NCI-H1105 (cell line): ENCODE measurements around the gene FCER2.

ENCODE experiments used
- DNase-seq: peaks from one replicate; lab custom pipeline; 2025; lab: John Stamatoyannopoulos, UW

The FCER2 gene

DNA sequence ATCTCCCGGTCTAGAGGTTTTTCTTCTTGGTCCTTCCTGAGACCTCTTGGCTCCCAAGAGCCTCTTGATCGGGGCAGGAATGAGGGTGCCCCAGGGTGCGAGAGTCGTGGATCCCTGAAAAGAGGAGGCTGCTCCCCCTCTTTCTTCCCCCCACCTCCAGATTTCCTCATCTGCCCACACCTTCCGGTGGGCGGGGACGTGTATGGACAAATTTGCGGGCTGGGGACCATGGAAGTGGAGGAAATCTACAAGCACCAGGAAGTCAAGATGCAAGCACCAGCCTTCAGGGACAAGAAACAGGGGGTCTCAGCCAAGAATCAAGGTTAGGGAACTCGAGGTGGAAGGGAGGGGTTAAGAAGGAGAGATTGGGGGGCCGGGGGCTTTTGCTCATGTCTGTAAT, 25.1 kb downstream of the FCER2 start, which contains the start of gene MCEMP1:
TSS of gene MCEMP1 (plus strand) at position 237 of the 400 bp plus-strand sequence. CDS start at position 268, 31 bp downstream.
- no peak for DNase-seq

DNA sequence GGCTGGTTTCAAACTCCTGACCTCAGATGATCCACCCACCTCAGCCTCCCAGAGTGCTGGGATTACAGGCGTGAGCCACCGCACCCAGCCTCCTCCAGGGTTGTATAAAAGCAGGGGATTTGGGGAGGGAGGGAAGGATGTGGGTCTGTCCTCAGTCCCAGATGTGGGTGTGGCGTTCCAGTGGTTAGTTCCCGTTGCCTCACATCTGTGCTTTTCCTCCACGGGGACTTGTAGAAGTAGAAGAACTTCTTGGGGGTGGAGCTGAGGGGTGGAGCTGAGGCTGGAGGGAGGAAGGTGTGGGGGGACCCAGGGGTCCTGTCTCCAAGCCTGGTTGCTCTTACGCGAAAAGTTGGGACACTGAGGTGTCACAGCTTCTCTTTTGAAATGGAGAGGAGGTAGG, 25.6 kb downstream of the FCER2 start:
- no peak for DNase-seq

DNA sequence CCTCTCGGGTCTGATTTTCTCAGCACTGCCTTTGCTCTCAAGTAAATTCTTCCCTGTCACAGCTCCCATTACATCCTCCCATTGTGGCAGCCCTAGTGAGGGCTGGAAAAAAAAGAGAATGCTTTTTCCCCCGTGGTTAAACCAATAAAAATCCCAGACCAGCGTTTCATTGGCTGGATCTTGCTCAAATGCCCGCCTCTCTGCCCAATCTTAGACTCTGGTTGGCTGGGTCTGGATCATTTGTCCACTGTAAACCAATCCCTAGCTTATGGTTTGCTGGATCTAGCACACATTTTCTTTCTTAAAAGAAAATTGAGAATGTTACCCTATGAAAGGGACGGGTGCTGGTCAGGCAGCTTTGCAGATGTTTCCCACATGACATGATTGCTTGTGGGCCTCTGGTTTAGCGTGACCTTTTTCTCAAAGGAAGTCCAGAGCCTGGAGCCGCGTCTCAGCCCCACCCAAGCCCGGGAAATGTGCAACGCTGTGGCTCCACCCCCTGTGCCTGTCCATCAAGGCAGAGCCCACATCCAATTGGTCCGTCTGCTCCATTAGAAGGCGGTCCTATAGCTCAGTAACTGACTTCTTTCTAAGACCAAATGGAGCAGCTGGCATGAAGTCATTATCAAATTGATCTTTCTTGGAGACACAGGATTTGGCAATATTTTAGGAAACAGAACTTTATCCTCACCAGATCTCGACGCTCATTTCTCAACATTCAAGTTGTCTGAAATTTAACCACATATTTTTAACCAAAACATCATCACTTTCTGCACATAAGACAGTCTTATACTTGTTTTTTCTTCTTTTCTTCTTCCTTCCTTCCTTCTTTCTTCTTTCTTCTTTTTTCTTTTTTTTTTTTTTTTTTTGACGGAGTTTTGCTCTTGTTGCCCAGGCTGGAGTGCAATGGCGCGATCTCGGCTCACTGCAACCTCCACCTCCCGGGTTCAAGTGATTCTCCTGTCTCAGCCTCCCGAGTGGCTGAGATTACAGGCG, 27.6 kb downstream of the FCER2 start:
- no peak for DNase-seq

DNA sequence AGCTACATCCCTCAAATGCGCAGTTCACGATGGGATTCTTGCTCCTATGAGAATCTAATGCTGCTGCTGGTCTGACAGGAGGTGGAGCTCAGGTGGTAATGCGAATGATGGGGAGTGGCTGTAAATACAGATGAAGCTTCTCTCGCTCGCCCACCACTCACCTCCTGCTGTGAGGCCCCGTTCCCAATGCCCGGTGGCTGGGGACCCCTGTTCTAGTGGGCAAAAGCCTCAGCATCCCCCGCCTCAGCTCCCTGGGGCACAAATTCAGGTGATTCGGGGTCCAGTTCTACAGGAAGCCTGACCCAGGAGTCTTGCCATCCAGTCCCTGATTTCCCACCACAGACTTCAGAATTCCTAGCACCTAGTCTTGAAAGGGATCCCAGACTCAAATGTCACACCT, 29.4 kb downstream of the FCER2 start:
- DNase-seq = no peak

DNA sequence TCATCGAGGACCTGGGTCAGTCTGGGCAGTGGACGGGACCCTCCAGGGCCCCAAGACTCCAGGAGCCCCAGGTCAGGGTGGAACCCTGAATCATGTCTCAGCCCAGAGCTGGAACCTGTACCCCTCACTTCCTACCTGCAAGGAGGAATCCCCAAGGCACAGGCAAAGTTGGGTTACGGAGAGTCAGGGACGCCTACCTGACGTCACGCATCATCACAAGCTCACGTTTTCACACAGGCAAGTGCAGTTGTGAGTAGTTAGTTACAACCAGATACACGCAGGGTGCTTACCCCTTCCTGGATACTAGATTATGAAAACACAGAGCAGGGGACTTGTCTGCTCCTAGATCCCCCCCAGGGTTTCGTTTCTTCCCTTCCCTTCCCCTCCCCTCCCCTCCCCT, 31.1 kb downstream of the FCER2 start:
- no peak for DNase-seq

DNA sequence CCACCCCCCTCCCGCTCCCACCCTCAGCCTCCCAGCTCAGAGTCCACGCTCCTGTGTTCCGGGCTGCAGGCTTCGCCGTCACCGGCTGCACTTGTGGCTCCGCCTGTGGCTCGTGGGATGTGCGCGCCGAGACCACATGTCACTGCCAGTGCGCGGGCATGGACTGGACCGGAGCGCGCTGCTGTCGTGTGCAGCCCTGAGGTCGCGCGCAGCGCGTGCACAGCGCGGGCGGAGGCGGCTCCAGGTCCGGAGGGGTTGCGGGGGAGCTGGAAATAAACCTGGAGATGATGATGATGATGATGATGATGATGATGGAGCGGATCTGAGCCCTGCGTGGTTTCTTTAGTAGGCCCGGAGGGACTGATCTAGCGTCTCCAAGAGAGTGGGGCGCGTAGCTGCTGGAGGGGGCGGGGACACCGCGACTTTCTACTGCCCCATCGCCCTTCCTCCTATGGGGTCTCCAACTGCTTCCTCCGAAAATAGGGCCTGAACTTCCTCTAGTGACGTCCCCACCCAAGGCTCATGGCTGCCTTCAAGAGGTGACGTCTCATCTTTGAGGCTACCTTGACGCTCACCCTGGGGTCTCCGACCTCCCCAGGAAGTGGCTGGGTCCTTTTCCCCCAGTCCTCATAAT, 31.7 kb downstream of the FCER2 start:
- no peak for DNase-seq

DNA sequence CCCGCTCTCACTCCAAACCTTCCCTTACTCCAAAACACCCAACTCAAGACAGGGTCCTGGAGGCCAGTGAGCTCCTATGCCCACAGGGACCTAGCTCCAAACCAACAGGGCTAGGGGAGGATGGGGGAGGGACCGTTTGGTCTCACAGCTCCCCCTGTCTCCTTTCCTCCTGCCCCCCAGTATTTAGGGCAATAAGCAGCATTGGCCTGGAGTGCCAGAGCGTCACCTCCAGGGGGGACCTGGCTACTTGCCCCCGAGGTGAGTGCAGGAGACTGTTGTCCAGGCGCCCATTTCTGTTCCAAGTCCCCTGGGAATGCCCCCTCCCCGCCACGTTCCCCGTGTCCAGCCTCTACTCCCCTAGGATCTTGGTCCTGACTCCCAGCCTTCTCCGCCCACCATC, 32.3 kb downstream of the FCER2 start:
- no peak for DNase-seq

DNA sequence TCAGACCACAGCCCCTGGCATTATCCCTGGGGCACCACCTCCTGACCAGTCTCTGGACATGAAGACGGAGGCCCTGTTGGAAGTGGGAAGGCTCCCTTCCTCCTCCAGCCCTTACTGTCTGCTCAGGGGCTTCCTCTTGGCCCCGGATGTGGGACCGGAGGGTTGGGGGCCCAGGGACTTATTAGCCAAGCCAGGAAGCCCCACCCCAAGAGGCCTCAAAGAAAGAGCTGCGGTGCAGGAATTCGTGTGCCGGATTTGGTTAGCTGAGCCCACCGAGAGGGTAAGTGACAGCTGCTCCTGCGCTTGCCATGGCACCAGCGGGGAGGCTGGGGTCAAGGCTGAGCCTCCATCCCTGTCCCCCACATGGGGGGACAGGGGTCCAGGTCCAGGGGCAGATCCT, 33.1 kb downstream of the FCER2 start, which contains the start of gene RETN:
TSS of gene RETN (plus strand) at position 208 of the 400 bp plus-strand sequence. CDS start 278 bp downstream, outside the sequence.
- no peak for DNase-seq

DNA sequence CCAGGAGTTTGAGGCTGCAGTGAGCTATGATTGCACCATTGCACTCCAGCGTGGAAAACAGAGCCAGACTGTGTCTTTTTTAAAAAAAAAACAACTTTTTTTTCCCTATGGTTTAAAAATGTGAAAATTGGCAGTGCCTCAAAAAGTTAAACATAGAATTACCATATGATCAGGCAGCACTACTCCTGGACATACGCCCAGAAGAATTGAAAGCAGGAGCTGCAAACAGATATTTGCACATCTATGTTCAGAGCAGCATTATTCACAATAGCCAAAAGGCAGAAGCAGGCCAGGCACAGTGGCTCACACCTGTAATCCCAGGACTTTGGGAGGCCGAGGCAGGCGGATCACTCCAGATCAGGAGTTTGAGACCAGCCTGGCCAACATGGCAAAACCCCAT, 36.9 kb downstream of the FCER2 start:
- DNase-seq = no peak

DNA sequence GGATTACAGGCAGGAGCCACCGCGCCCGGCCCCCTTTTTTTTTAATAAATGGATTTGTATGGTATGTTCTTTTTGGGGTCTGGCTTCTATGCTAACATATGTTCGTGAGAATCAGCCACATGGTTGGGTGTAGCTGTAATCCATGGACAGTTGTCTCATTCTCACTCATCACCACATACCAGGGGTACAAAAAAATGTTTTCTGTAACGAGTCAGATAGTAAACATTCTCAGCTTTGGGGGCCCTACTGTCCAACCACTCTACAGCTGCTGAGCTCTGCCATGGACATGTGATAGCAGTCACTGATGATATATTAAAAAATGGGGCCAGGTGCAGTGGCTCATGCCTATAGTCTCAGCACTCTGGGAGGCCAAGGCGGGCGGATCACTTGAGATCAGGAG, 38.2 kb downstream of the FCER2 start:
- DNase-seq = no peak

DNA sequence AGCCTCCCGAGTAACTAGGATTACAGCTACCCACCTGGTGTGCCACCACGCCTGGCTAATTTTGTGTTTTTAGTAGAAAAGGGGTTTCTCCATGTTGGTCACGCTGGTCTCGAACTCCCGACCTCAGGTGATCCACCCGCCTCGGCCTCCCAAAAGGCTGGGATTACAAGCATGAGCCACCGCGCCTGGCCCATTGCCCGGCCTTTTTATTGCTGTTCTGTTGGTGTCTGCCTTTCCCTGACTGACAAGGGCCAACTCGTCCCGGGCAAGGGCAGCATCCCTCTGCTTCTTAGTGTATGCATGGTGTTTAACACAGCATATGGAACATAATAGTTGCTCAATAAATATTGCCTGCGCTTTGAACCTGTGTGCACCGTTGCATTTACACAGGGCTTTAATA, 39.3 kb downstream of the FCER2 start:
- no peak for DNase-seq

DNA sequence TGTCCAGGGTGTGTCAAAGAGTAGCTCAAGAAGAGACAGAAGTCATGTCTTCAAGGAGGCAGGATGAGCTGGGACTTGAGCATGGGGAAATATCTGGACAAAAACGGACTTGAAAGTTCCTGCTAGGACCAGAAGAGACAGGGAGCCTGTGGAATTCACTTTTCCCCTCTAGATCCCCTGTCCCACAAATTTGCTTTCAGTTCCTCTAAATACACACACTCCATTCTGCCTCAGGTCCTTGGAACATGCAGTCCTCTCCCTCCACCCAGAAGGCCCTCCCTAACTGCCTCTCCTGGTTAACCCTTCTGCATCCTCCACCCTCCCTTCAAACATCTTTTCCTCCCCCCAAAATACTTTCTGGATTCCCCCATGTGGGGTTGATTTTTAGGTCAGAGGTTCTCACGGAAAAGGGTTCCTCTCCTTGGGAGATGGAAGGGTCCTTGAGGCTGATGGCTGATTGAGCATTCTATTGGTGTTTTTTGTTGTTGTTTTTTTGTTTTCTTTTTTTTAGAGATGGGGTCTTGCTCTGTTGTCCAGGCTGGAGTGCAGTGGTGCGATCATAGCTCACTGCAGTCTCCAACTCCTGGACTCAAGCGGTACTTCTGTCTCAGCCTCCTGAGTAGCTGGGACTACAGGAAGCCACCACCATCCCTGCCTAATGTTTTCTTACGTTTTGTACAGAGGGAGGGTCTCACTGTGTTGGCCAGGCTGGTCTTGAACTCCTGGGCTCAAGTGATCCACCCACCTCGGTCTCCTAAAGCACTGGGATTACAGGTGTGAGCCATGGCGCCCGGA, 40.0 kb downstream of the FCER2 start:
- DNase-seq = no peak

DNA sequence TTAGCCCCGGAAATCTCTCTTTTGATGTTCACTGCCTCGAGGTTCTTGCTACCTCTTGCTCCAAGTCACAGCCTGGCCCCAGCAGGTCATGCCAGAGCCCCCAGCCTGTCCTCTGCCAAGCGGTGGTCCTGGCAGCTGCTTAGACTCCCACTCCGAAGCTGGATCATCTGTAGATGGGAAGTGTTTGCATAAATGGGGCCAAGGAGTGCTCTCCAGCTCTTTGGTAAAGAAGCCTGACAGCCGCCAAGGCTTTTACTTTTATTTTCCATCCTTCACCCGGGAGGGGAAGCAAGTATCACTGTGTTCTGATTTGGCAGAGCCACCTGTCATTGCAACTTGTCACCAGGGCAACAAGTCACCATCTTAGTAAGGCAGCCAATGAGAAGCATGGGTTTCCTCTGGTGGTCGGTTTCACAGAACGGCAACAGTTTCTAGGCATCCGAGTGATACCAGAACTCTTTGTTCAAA, 43.7 kb downstream of the FCER2 start:
- no peak for DNase-seq

DNA sequence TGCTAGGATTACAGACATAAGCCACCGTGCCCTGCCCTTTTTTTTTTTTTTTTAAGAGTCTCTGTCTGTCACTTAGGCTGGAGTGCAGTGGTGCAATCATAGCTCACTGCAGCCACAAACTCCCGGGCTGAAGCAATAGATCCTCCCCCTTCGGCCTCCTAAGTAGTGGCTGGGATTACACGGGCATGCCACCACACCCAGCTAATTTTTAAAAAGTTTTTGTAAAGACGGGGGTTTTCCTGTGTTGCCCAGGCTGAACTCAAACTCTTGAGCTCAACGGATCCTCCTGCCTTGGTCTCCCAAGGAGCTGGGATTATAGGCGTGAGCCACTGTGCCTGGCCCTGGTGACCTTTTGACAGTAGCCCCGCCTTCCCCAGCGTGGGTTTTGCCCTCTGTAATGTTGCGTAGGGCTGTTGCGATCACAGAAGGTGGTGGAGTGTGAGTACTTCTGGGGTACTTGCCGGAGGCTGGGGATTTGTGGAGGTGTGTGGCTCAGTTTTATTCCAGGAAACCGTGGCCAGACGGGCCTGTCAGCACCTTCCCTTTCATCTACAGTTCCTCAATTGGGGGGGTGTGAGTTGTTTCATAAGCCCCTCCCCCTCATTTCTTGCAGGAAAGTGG, 44.7 kb downstream of the FCER2 start:
- no peak for DNase-seq

DNA sequence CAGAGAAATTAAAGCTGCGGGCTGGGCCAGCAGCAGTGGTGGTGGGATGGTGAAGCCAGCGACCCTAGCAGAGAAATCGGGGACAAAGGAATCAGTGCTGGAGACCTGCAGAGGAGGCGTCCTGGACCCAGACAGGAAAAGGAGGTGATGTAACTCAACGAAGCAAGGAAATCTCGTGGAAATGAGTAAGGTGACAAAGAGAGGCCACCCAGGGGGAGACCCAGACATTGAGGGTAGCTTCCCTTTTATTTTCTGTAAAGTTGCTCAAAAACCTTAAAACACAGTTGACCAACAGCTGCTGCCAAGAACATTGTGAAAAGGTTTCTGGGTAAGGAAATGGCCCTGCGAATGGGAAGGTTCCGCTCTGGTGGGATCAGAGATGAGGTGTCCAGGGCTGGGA, 46.4 kb downstream of the FCER2 start:
- no peak for DNase-seq

DNA sequence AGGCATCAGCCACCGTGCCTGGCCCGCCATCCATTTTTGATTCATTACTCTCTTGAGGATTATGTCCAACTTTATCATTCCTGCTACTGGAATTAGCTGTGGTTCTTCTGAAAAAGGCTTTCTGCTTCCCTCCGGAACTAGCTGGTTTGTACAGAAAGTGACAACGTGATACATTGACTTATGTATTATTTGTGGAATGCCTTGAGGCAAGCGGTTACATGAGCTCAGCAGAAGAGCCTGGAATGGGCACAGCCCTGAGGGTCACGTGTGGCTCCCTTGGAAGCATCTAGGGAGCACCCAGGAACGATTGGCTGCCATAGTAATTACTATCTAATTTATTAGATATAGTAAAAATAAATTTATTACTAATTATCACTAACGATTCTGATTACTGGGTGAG, 47.5 kb downstream of the FCER2 start:
- DNase-seq = no peak

DNA sequence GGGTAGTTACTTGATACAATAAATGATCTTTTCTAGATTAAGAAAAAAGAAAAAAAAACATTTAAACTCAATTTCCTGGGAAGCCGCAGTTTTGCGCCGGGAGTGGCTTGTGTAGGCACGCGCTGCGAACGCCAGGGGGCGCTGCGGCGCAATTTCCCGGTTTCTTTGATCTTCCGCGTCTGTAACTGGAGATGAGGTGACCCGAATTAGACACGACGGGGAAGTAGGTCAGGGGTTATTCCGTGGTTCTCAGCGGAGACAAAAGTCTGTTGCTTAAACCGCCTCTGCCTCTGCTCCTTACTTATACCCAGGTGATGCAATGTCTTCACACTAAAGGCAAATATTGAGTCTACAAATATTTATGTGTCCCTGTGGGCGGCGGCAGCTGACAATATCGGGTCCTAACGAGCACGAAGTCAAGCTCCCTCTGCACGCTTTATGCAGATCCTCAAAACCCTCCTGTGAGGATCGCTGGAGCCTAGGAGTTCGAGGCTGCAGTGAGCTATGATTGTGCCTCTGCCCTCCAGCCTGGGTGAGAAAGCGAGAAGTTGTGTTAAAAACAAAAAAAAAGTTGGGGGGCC, 49.8 kb downstream of the FCER2 start:
- DNase-seq = peak; percentile 67

DNA sequence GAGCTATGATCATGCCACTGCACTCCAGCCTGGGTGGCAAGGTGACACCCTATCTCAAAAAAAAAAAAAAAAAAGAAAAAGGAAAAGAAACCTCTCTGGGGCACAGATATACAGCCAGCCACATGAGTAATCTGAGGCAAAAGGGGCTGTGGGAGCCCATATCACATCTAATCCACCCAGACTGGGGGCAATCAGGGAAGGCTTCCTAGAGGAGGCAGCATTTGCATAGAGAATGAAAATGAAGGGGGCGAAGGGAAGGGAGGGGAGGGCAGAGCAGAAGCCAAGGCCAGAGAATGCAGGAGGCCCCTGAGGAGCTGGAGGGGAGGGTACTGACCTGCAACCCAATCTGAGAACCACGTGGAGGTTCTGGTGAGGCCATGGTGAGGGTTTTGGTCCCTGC, 51.8 kb downstream of the FCER2 start:
- DNase-seq = no peak

DNA sequence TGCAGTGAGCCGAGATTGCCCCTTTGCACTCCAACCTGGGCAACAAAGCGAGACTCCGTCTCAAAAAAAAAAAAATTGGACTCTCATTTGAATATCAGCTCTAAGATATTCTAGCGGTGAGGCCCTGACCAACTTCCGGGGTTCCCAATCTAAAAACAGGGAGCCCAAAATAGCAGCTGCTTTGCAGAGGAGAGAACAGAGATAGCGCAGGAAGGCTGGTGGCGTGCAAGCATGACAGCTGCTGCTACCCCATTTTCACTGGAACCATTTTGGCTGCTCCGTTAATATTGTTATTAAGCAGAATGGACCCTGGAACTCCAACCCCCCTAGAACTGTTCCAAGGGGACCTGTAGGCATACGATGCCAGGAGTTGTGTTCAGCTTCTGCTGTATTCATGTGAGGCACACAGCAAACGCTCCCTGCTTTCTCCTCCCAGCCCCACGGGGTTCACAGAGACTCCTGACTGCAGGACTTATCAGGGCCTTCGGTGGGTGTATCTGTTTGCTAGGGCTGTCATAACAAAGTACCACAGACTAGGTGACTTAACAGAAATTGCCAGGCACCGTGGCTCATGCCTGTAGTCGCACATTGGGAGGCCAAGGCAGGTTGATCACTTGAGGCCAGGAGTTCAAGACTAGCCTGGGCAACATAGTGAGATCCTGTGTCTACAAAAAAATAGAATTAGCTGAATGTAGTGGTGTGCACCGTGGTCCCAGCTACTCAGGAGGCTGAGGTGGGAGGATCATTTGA, 53.5 kb downstream of the FCER2 start:
- DNase-seq = no peak

DNA sequence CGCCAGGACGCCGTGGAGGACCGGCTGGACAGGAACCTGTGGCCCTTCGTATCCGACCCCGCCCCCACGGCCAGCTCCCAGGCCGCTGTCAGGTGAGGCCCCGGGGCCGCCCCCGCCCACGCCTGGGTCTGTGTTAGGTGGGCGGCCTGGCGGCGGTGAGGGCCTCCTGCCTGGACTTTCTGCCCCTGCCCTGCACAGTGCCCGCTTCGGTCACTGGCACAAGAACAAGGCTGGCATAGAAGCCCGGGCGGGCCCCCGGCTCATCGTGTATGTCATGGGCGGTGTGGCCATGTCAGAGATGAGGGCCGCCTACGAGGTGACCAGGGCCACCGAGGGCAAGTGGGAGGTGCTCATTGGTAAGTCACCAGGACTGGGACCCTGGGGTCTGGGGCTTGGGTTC, 54.8 kb downstream of the FCER2 start:
- no peak for DNase-seq

DNA sequence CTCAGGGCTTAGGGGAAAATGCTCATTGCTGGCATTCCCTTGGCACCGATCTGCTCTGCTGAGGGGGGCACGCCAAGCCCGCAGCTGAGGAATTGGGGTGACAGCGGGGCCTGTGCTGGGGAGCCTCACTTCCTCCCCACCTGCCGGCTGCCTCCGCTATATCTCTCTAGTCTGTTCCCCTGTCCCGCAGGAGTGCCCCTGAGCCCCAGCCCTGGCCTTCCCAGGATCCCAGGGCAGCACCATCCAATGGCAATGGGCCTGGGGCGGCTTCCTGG, 55.6 kb downstream of the FCER2 start:
- no peak for DNase-seq
